CD14-positive monocyte (primary cell): ENCODE measurements around the gene GAS2L2. TPM values are rescaled to one million over a fixed set of nuclear protein-coding genes. Genes with fewer than 3 reads are reported as not detected.

Experiments
- DNase-seq, 3 donors: peaks; one replicate each; pipeline ENCODE4 v3.0.0-alpha.2; 2011 to 2022
- H2AFZ ChIP-seq: 2 replicates; pipeline ENCODE4 v1.6.0; 2012; ENCODE audit warnings: mild to moderate bottlenecking, low read depth, low read length, inconsistent platforms; ENCODE audit not compliant: insufficient read depth, poor library complexity, severe bottlenecking
- H3K27ac ChIP-seq, 2 donors: 1 replicate in 1 of 2; 2 replicates in 1 of 2; pipeline ENCODE4 v1.5.1; 2012 to 2013; ENCODE audit warnings: low read length in 2 of 2, control low read depth in 1 of 2, inconsistent platforms in 1 of 2, low read depth in 1 of 2, mild to moderate bottlenecking in 1 of 2
- H3K27me3 ChIP-seq, 2 donors: one replicate each; pipeline versions ENCODE4 v1.6.0 to v1.6.1; 2011 to 2013; ENCODE audit warnings: low read length in 2 of 2; ENCODE audit not compliant: control insufficient read depth in 2 of 2, insufficient read depth in 2 of 2
- H3K36me3 ChIP-seq, 2 donors: replicated peaks in 1 of 2; 1 replicate in 1 of 2; 2 replicates in 1 of 2; pipeline versions ENCODE4 v1.5.1 to v1.6.1; 2012 to 2013; ENCODE audit warnings: low read length in 2 of 2, control low read depth in 1 of 2, inconsistent platforms in 1 of 2, mild to moderate bottlenecking in 1 of 2; ENCODE audit not compliant: insufficient read depth in 2 of 2, control insufficient read depth in 1 of 2
- H3K4me1 ChIP-seq, 2 donors: 1 replicate in 1 of 2; 2 replicates in 1 of 2; pipeline versions ENCODE4 v1.5.1 to v1.6.1; 2012 to 2013; ENCODE audit warnings: low read length in 2 of 2, control low read depth in 1 of 2, inconsistent platforms in 1 of 2, mild to moderate bottlenecking in 1 of 2, moderate library complexity in 1 of 2; ENCODE audit not compliant: insufficient read depth in 2 of 2, control insufficient read depth in 1 of 2
- H3K4me2 ChIP-seq: replicated peaks from 2 replicates; pipeline ENCODE3; 2012; ENCODE audit warnings: low read length, moderate library complexity, mild to moderate bottlenecking; ENCODE audit not compliant: poor library complexity, severe bottlenecking; ENCODE audit errors: extremely low read depth
- H3K4me3 ChIP-seq, 3 experiments: fragments of 200-600 bp in 1 of 3; sonication (generic) in 1 of 3; replicated peaks in 1 of 3; 1 replicate in 2 of 3; 2 replicates in 1 of 3; pipeline ENCODE4 v1.5.1; 2011 to 2013; ENCODE audit warnings: low read length in 3 of 3, mild to moderate bottlenecking in 3 of 3, control low read depth in 2 of 3, low read depth in 2 of 3, inconsistent platforms in 1 of 3, moderate library complexity in 1 of 3
- H3K79me2 ChIP-seq: 2 replicates; pipeline ENCODE4 v1.6.0; 2012; ENCODE audit warnings: mild to moderate bottlenecking, control low read depth, inconsistent platforms, low read length, moderate library complexity; ENCODE audit not compliant: insufficient read depth
- H3K9ac ChIP-seq: 2 replicates; pipeline ENCODE4 v1.6.0; 2017; ENCODE audit warnings: low read length, mild to moderate bottlenecking; ENCODE audit not compliant: insufficient read depth, poor library complexity, severe bottlenecking
- H3K9me3 ChIP-seq, 2 donors: replicated peaks in 1 of 2; 1 replicate in 1 of 2; 2 replicates in 1 of 2; pipeline versions ENCODE4 v1.5.1 to v1.6.1; 2012 to 2013; ENCODE audit warnings: low read length in 2 of 2, control low read depth in 1 of 2; ENCODE audit not compliant: control insufficient read depth in 1 of 2, insufficient read depth in 1 of 2
- H4K20me1 ChIP-seq: 2 replicates; pipeline ENCODE4 v1.6.0; 2012; ENCODE audit warnings: mild to moderate bottlenecking, low read length, control low read depth, moderate library complexity; ENCODE audit not compliant: insufficient read depth
- H3K27ac Mint-ChIP-seq, 7 donors: one replicate each; pipeline ENCODE4 v1.8.0; 2020; ENCODE audit warnings: mild to moderate bottlenecking in 7 of 7, mixed read lengths in 7 of 7, moderate library complexity in 6 of 7, inconsistent platforms in 2 of 7
- H3K27me3 Mint-ChIP-seq, 3 donors: one replicate each; pipeline ENCODE4 v1.8.0; 2021 to 2022; ENCODE audit warnings: low read depth in 3 of 3, mild to moderate bottlenecking in 3 of 3, mixed read lengths in 3 of 3, moderate library complexity in 3 of 3, inconsistent platforms in 1 of 3
- H3K36me3 Mint-ChIP-seq, 2 donors: one replicate each; pipeline ENCODE4 v1.8.0; 2020; ENCODE audit warnings: mixed read lengths in 2 of 2, inconsistent platforms in 1 of 2, mild to moderate bottlenecking in 1 of 2
- H3K4me1 Mint-ChIP-seq: one replicate; pipeline ENCODE4 v1.8.0; 2020; ENCODE audit warnings: mild to moderate bottlenecking, mixed read lengths
- H3K4me3 Mint-ChIP-seq, 2 donors: one replicate each; pipeline ENCODE4 v1.8.0; 2020; ENCODE audit warnings: mild to moderate bottlenecking in 2 of 2, mixed read lengths in 2 of 2, moderate library complexity in 1 of 2
- H3K9me3 Mint-ChIP-seq, 7 donors: one replicate each; pipeline ENCODE4 v1.8.0; 2020 to 2022; ENCODE audit warnings: mixed read lengths in 7 of 7, mild to moderate bottlenecking in 6 of 7, moderate library complexity in 6 of 7, inconsistent platforms in 2 of 7
- CTCF ChIP-seq: fragments of 200-600 bp; IDR thresholded peaks from one replicate; pipeline ENCODE4 v1.8.0; 2022; ENCODE audit warnings: antibody characterized with exemption, mild to moderate bottlenecking
- WGBS: methylation state at CpG from one replicate; pipeline ENCODE4 v1.1.5; 2013; ENCODE audit warnings: missing lambda C conversion rate; ENCODE audit not compliant: insufficient coverage; 5-methylcytosine and 5-hydroxymethylcytosine counted together
- intact Hi-C, 2 donors: fragments of 100-400 bp; cut with micrococcal nuclease; formaldehyde crosslinking; loops; one replicate each; pipeline versions ENCODE4 v1.15.0 to v1.15.1; 2023
- polyA plus RNA-seq, 3 donors: library from polyadenylated mRNA; depleted of rRNA in 1 of 3; unstranded in 2 of 3; stranded (reverse) in 1 of 3; fragments of 300-500 nt in 2 of 3; fragments of >200 nt in 1 of 3; fragmentation: Illumina TruSeq in 2 of 3; gene quantifications; 1 replicate in 2 of 3; 2 replicates in 1 of 3; pipeline ENCODE4 v1.2.3, GENCODE V29; 2012 to 2021

The GAS2L2 gene
- polyA plus RNA-seq, 3 donors: not detected

- Mint-ChIP-seq H3K4me1 (peaks cover 18% of the 10 kb centered on the region), H3K27ac (no peak overlapping the region), H3K36me3 (no peaks in the 10 kb centered on the region), H3K27me3 (peaks cover 7 to 23% (median 11%) of the 10 kb centered on the region in 3 donors), H3K4me3 (no peak overlapping the region), H3K9me3 (peaks cover 0 to 6% (median 0%) of the 10 kb centered on the region in 7 donors)
- Histone ChIP-seq H3K4me2 (no peak overlapping the region), H3K36me3 (no peaks in the 10 kb centered on the region), H3K9me3 (no peaks in the 10 kb centered on the region), H3K79me2 (no peaks in the 10 kb centered on the region), H4K20me1 (no peaks in the 10 kb centered on the region), H3K9ac (no peak overlapping the region), H3K4me3 (no peak overlapping the region), H3K27ac (no peak overlapping the region), H2AFZ (no peak overlapping the region), H3K27me3 (peaks cover 0 to 4% of the 10 kb centered on the region in 2 donors), H3K4me1 (peaks cover 15 to 16% of the 10 kb centered on the region in 2 donors)
- WGBS: 79% methylated on average over 17 of the region's 20 CpGs
- no peak for TF ChIP-seq CTCF
- DNase-seq: no peak
- intact Hi-C loops: no loop called here
Measured at GRCh38 chr17:35773129-35773528, 20.1 kb upstream of the GAS2L2 start.

- H3K27me3 ChIP-seq: peaks cover under 1 to 14% of the 10 kb centered on the region in 2 donors
- DNase-seq: no peak
- H3K27ac ChIP-seq: no peak overlapping the region
- no peak overlapping the region for H3K4me2 ChIP-seq
- H4K20me1 ChIP-seq: no peaks in the 10 kb centered on the region
- WGBS: 99% methylated on average over 39 of the region's 48 CpGs
- no peak overlapping the region for H3K4me3 ChIP-seq
- no peaks in the 10 kb centered on the region for H3K36me3 ChIP-seq
- TF ChIP-seq CTCF: no peak
- intact Hi-C loops: no loop called here
- Mint-ChIP-seq H3K36me3 (no peaks in the 10 kb centered on the region), H3K27me3 (peaks cover 16 to 32% (median 18%) of the 10 kb centered on the region in 3 donors), H3K4me1 (no peaks in the 10 kb centered on the region), H3K27ac (no peak overlapping the region), H3K4me3 (no peak overlapping the region), H3K9me3 (peaks cover 0 to 6% (median 0%) of the 10 kb centered on the region in 7 donors)
- no peaks in the 10 kb centered on the region for H3K79me2 ChIP-seq
- no peak overlapping the region for H3K9ac ChIP-seq
- no peak overlapping the region for H2AFZ ChIP-seq
- H3K4me1 ChIP-seq: peaks cover 0 to under 1% of the 10 kb centered on the region in 2 donors
- H3K9me3 ChIP-seq: no peaks in the 10 kb centered on the region
Measured at GRCh38 chr17:35769895-35770486, 17.0 kb upstream of the GAS2L2 start.
